ENCODE results near the gene LRRC3.
A peak's percentile ranks its signal among the peaks of the same experiment; 100 is the strongest.

LRRC3 gene

GRCh38 chr21:44438531-44439210 lies 16.6 kb upstream of the LRRC3 start:
- DNase-seq (ENCODE audit: low read depth in 1 of 2, low spot score in 1 of 2) = no peak

DNA sequence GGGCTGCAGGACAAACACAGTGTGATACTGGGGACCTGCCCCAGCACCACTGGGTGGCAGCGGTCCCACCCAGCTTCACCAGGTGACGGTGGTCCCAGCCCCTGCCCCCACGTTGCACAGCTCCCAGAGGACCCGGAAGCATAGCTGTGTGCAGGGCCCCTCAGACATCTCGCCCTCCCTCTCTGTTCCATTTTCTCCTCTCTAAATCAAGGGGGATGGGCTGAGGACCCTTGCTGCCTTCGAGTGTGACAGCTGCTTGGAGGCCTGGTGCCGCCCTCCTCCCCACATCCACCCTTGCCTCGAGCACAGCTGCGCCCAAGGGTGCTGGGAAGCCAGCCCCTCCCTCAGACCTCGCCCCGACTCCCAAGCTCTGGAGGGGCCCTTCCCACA lies 16.1 kb upstream of the LRRC3 start:
- no peak for DNase-seq (ENCODE audit: low read depth in 1 of 2, low spot score in 1 of 2)

GRCh38 chr21:44440241-44441040 lies 14.9 kb upstream of the LRRC3 start:
- DNase-seq (ENCODE audit: low read depth in 1 of 2, low spot score in 1 of 2) = no peak

- DNase-seq (ENCODE audit: low read depth in 1 of 2, low spot score in 1 of 2) = no peak
Observed at GRCh38 chr21:44441041-44441400, 14.3 kb upstream of the LRRC3 start.

- no peak for DNase-seq (ENCODE audit: low read depth in 1 of 2, low spot score in 1 of 2)
Observed at GRCh38 chr21:44441581-44442265, 13.6 kb upstream of the LRRC3 start.

DNA sequence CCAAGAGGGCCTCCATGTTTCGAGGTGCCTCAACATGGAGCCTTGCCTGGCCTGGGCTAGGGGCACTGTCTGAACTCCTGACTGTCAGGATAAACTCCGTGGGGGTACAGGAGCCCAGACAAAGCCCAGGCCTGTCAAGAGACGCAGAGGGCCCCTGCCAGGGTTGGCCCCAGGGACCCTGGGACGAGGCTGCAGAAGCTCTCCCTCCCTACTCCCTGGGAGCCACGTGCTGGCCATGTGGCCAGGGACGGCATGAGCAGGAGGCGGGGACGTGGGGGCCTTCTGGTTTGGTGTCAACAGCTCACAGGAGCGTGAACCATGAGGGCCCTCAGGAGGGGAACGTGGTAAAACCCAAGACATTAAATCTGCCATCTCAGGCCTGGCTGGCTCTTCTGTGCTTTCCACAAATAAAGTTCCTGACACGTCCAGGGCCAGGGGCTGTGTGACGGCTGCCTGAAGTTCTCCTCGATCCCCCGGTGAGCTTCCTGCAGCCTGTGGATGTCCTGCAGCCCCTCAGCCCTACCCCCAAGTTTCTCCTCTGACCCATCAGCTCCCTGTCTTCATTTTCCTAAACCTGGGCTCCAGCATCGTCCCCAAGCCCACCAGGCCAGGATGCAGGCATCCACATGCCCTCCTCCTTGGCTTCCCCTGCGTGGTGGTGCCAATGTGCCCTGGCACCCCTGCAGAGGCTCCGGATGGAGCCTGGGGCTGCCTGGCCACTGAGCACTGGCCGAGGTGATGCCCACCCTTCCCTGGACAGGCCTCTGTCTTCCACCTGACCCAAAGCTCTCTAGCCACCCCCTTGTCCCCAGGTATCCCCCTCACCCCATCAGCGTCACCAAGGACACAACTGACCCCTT lies 12.8 kb upstream of the LRRC3 start:
- DNase-seq (ENCODE audit: low read depth in 1 of 2, low spot score in 1 of 2) = no peak

DNA sequence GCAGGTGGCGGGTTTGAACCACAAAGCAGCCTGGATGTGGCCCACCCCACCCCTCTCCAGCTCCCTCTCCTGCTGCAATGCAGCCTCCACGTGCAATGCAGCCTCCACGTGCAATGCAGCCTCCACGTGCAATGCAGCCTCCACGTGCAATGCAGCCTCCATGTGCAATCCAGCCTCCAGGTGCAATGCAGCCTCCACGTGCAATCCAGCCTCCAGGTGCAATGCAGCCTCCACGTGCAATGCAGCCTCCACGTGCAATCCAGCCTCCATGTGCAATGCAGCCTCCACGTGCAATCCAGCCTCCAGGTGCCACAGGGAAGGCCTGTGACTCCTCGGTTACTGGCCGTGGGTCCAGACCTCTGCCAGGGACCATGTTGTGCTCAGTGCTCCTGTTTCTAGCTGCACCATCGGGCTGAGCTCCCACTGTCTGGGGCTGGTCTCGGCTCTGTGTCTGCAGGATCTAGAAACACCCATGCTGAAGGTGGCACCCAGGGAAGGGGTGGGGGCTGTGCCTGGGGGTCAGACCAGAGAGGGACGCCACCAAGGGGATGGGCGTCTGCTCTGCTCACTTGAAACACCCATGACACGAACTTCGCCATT lies 11.9 kb upstream of the LRRC3 start:
- no peak for DNase-seq (ENCODE audit: low read depth in 1 of 2, low spot score in 1 of 2)

DNA sequence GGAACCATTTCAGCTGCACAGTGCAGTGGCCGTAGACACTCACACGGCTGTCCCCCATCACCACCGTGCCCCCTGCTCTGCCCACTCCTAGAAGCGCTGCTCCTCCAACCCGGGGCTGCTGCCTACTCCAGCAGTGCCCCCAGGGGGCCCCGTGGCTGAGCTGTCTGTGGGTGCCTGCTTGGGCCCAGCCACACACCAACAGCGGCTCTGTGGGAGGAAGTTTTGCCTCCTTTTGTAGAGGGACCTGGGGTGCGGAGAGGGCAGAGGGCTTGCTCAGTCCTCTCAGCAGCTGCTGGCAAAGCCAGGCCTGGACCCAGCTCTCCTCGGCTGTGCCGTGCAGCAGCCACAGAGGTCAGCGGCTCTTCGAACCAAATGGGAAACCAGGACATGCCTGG lies 11.4 kb upstream of the LRRC3 start:
- no peak for DNase-seq (ENCODE audit: low read depth in 1 of 2, low spot score in 1 of 2)

GRCh38 chr21:44444286-44444931 lies 10.9 kb upstream of the LRRC3 start:
- DNase-seq (ENCODE audit: low read depth in 1 of 2, low spot score in 1 of 2) = no peak

- DNase-seq (ENCODE audit: low read depth in 1 of 2, low spot score in 1 of 2) = no peak
Observed at GRCh38 chr21:44445145-44445812, 10.0 kb upstream of the LRRC3 start.

- DNase-seq (ENCODE audit: low read depth in 1 of 2, low spot score in 1 of 2) = no peak
Observed at GRCh38 chr21:44448651-44449131, 6.6 kb upstream of the LRRC3 start.

GRCh38 chr21:44449473-44450363 lies 5.6 kb upstream of the LRRC3 start:
- DNase-seq (ENCODE audit: low read depth in 1 of 2, low spot score in 1 of 2) = no peak

DNA sequence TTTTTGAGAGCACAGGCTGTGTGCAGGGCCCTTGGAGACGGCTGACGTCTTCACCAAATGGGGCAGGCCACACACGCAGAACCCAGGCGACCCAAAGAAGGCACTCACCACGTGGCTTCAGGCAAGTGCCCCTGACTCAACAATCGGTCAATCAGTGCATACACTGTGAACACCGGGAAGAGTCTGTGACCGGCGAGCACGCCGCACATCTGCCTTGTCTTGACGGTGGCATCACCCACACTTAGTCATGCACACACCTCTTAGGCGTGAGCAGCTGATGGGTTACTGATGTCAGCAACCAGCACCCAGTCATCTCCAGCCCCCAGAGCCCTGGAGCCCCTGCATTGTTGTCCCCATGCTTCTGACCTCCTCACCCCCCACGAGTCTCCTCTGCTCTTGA lies 4.9 kb upstream of the LRRC3 start:
- no peak for DNase-seq (ENCODE audit: low read depth in 1 of 2, low spot score in 1 of 2)

- no peak for DNase-seq (ENCODE audit: low read depth in 1 of 2, low spot score in 1 of 2)
Observed at GRCh38 chr21:44450999-44451398, 4.3 kb upstream of the LRRC3 start.

DNA sequence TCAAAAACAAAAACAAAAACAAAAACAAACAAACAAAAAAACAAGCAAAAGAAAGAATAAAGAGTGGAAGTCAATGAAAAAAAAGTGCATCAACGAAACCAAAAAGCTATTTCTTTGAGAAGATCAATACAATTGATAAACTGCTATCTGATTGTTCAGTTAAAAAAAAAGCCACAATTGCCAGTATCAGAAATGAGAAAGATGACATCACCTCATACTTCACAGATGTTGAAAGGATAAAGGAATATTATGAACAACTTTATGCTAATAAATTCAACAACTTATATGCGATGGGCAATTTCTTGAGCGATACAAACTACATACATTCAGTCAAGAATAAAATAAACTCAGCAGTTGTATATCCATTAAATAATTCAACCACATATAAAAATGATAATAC lies 2.2 kb upstream of the LRRC3 start:
- no peak for DNase-seq (ENCODE audit: low read depth in 1 of 2, low spot score in 1 of 2)

- no peak for DNase-seq (ENCODE audit: low read depth in 1 of 2, low spot score in 1 of 2)
Observed at GRCh38 chr21:44454058-44454457, 1.3 kb upstream of the LRRC3 start.

DNA sequence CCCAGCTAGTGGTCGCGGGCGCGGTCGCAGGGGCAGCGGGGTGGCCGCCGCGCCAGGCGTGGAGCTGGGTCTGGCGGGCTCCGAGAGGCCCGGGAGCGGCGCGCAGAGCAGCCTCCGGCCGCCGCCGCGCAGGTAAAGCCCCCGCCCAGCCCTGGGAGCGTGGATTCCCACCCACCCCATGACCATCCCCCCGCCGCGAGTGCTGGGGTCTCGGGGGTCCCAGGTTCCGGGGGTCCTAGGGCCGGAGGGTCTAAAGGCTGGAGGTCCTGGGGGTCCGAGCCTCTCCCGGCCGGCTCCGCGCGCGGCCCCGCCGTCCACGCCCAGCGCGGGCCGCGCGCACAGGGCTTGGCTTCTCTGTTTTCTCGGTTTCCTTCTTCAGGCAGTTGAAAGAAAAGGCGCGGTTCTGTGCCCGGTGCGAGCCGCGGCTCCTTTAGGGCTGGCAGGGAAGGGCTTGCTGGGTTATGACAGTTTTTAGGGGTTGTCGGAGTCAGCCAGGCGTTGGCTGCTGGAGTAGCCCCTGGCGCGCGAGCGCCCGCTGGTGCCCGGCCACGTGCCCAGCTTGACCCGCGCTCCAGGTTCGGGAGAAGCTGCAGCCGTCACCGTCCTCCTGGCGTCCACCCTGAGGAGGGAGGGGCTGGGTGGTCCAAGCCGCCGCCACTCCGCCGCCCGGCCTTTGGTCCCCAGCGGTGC lies 359 bp downstream of the LRRC3 start:
- peak; percentile 8 to 15 for DNase-seq (ENCODE audit: low read depth in 1 of 2, low spot score in 1 of 2)
